ENCODE measurements around the gene TMEM98.

GRCh38 chr17:32962320-32962711 lies 34.4 kb downstream of the TMEM98 start:
- TF ChIP-seq YY1 (IDR thresholded peaks at IDR 0.05; ENCODE audit: low read depth, low read length) = no peak
- no peak for TF ChIP-seq EZH2 (IDR thresholded peaks at IDR 0.05; ENCODE audit: low read depth, low read length, severe bottlenecking)
- TF ChIP-seq TCF12 (IDR thresholded peaks at IDR 0.05; ENCODE audit: low read depth, low read length) = no peak
- no peak for TF ChIP-seq NANOG (IDR thresholded peaks at IDR 0.05; ENCODE audit: insufficient read depth, low read depth, low read length, poor library complexity, severe bottlenecking)
- TF ChIP-seq KDM1A (IDR thresholded peaks at IDR 0.05; ENCODE audit: borderline replicate concordance, low read length) = no peak
